GM12892 (cell line): ENCODE measurements around the gene ADCY7.

Experiments
- DNase-seq: peaks from one replicate; pipeline ENCODE4 v3.0.0; 2011; ENCODE audit not compliant: insufficient read length
- FAIRE-seq: peaks from 2 replicates; lab custom pipeline; 2011; peaks lifted over from hg19 to GRCh38; lab: Jason Lieb, UNC
- POLR2A ChIP-seq: IDR thresholded peaks from 2 replicates; pipeline ENCODE4 v1.6.1; 2011; ENCODE audit warnings: low read depth, low read length, control low read depth
- POLR2AphosphoS5 ChIP-seq: IDR thresholded peaks from 2 replicates; pipeline ENCODE4 v1.6.1; 2011; ENCODE audit warnings: low read depth, low read length, control low read depth
- TAF1 ChIP-seq: IDR thresholded peaks from 2 replicates; pipeline ENCODE4 v1.6.1; 2011; ENCODE audit warnings: low read depth, mild to moderate bottlenecking, control low read depth, low read length, borderline replicate concordance

ADCY7 gene

GRCh38 chr16:50288920-50289319 lies 22.6 kb downstream of the ADCY7 start:
- TF ChIP-seq TAF1 (no peak), POLR2A (no peak), POLR2AphosphoS5 (no peak)
- FAIRE-seq (no peak), DNase-seq (no peak)

- no peak for FAIRE-seq
- DNase-seq: no peak
- TF ChIP-seq TAF1 (no peak), POLR2A (no peak), POLR2AphosphoS5 (no peak)
Observed at GRCh38 chr16:50289950-50290764, 23.8 kb downstream of the ADCY7 start.

- no peak for FAIRE-seq
- TF ChIP-seq POLR2AphosphoS5 (no peak), POLR2A (no peak), TAF1 (no peak)
- DNase-seq: no peak
Observed at GRCh38 chr16:50290856-50291255, 24.5 kb downstream of the ADCY7 start.

GRCh38 chr16:50291719-50292565 lies 25.6 kb downstream of the ADCY7 start:
- TF ChIP-seq POLR2A (no peak), POLR2AphosphoS5 (no peak), TAF1 (no peak)
- no peak for DNase-seq
- no peak for FAIRE-seq

- TF ChIP-seq POLR2A (no peak), TAF1 (no peak), POLR2AphosphoS5 (no peak)
- FAIRE-seq (no peak), DNase-seq (no peak)
Observed at GRCh38 chr16:50292566-50292948, 26.2 kb downstream of the ADCY7 start.

GRCh38 chr16:50293041-50293783 lies 26.9 kb downstream of the ADCY7 start:
- FAIRE-seq (no peak), DNase-seq (no peak)
- TF ChIP-seq TAF1 (no peak), POLR2AphosphoS5 (no peak), POLR2A (no peak)

- TF ChIP-seq POLR2AphosphoS5 (no peak), POLR2A (no peak), TAF1 (no peak)
- DNase-seq (no peak), FAIRE-seq (no peak)
Observed at GRCh38 chr16:50293994-50294855, 27.9 kb downstream of the ADCY7 start.

GRCh38 chr16:50294955-50295354 lies 28.6 kb downstream of the ADCY7 start:
- TF ChIP-seq POLR2A (no peak), TAF1 (no peak), POLR2AphosphoS5 (no peak)
- no peak for DNase-seq
- no peak for FAIRE-seq

- no peak for FAIRE-seq
- TF ChIP-seq POLR2AphosphoS5: no peak
- no peak for TF ChIP-seq POLR2A
- no peak for TF ChIP-seq TAF1
- no peak for DNase-seq
Observed at GRCh38 chr16:50295541-50296132, 29.3 kb downstream of the ADCY7 start.

GRCh38 chr16:50296807-50297206 lies 30.5 kb downstream of the ADCY7 start:
- FAIRE-seq (no peak), DNase-seq (no peak)
- TF ChIP-seq POLR2A: no peak
- TF ChIP-seq TAF1: no peak
- TF ChIP-seq POLR2AphosphoS5: no peak
